ENCODE data around the gene AHCYL2.
"Not testable (repeated sequence)": the region's sequence is repeated elsewhere in the genome, so short reads cannot be mapped to it uniquely, and the experiment has no call there.

DNA sequence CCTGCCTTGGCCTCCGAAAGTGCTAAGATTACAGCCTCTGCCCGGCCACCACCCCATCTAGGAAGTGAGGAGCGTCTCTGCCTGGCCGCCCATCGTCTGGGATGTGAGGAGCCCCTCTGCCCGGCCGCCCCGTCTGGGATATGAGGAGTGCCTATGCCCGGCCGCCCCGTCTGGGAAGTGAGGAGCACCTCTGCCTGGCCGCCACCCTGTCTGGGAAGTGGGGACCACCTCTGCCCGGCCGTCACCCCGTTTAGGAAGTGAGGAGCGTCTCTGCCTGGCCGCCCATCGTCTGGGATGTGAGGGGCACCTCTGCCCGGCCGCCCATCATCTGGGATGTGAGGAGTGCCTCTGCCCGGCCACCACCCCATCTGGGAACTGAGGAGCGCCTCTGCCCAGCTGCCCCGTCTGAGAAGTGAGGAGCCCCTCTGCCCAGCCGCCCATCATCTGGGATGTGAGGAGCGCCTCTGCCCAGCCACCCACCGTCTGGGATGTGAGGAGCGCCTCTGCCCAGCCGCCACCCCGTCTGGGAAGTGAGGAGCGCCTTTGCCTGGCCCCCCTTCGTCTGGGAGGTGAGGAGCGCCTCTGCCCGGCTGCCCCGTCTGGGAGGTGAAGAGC is 8.6 kb upstream of the AHCYL2 start:
- not testable (repeated sequence) for TF ChIP-seq POLR2A (IDR thresholded peaks at IDR 0.05)
- TF ChIP-seq, protein P1, sequence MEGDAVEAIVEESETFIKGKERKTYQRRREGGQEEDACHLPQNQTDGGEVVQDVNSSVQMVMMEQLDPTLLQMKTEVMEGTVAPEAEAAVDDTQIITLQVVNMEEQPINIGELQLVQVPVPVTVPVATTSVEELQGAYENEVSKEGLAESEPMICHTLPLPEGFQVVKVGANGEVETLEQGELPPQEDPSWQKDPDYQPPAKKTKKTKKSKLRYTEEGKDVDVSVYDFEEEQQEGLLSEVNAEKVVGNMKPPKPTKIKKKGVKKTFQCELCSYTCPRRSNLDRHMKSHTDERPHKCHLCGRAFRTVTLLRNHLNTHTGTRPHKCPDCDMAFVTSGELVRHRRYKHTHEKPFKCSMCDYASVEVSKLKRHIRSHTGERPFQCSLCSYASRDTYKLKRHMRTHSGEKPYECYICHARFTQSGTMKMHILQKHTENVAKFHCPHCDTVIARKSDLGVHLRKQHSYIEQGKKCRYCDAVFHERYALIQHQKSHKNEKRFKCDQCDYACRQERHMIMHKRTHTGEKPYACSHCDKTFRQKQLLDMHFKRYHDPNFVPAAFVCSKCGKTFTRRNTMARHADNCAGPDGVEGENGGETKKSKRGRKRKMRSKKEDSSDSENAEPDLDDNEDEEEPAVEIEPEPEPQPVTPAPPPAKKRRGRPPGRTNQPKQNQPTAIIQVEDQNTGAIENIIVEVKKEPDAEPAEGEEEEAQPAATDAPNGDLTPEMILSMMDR (IDR thresholded peaks at IDR 0.05), result not testable (repeated sequence)
